ENCODE results near the gene OSBPL5.
A peak's percentile ranks its signal among the peaks of the same experiment; 100 is the strongest.

The OSBPL5 gene

GRCh38 chr11:3096909-3097530 lies 68.1 kb downstream of the OSBPL5 start:
- DNase-seq: no peak

GRCh38 chr11:3095712-3096361 lies 69.3 kb downstream of the OSBPL5 start:
- DNase-seq: peak; percentile 72

- no peak for DNase-seq
Observed at GRCh38 chr11:3094223-3094824, 70.8 kb downstream of the OSBPL5 start.

- no peak for DNase-seq
Observed at GRCh38 chr11:3093281-3094191, 71.6 kb downstream of the OSBPL5 start.

- no peak for DNase-seq
Observed at GRCh38 chr11:3092603-3093141, 72.4 kb downstream of the OSBPL5 start.

- peak; percentile 64 for DNase-seq
Observed at GRCh38 chr11:3091846-3092602, 73.1 kb downstream of the OSBPL5 start.

- no peak for DNase-seq
Observed at GRCh38 chr11:3091081-3091845, 73.8 kb downstream of the OSBPL5 start.

DNA sequence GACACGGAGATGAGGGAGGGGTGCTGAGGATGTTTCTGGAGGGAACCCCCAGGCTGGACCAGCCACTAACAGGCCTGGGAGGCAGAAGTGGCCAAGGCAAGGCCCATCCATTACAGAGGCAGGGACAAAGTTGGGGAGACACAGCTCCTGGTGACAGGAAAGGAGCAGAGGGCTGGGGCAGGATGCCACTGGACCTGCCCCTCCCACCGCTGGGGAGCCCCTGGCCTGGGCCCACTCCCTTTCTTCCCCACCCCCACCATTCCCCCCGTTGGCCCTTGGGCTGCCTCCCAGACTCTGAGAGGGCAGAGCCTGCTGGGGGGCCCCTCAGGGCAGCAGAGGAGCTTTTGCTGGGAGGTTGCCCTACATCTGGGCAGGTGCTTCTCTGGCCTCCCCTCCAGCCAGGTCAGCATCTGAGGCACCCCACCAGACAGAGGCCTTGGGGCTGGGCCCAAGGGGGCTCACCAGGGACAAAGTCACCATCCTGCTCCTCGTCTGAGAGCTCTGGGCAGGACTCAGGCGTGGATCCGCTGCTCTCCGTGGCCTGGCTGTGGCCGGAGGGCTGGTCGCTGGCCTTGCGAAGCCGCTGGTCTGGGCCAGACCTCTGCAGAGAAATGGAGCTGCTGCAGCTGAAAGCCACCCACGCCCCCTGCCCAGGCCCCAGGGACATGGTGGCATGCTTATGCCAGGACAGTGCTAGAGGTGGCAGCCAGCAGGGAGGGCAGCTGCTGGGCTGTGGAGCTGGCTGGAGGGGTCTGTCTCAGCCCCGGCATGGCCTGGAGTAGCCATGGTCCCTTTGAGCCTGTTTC lies 74.8 kb downstream of the OSBPL5 start:
- no peak for DNase-seq

GRCh38 chr11:3089236-3090061 lies 75.7 kb downstream of the OSBPL5 start:
- DNase-seq: no peak

GRCh38 chr11:3088806-3089205 lies 76.3 kb downstream of the OSBPL5 start:
- DNase-seq: no peak

- DNase-seq: no peak
Observed at GRCh38 chr11:3087821-3088800, 77.0 kb downstream of the OSBPL5 start.

GRCh38 chr11:3087373-3087772 lies 77.7 kb downstream of the OSBPL5 start:
- no peak for DNase-seq

DNA sequence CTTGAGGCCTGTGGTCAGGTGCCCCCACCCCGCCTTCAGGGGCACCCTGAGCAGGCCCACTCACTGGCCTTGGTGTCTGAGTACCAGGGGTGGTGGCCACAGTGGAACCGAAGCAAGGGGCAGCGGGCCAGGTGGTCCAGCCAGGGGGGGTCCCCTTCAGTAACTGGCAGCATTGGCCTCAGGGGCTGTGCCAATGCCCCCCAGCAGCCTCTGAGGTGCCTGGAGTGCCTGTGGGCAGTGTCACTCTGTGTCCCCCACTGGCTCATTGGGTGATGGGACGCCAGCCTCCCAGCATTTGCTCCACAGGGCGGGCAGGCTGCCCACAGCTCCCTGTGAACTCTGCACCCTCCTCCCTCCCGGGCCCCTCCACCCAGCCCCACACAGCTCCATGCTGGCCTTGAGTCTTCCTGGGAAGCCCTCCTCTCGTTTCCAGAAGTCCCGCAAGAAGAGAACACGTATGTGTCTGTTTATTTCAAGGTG lies 78.4 kb downstream of the OSBPL5 start:
- DNase-seq: no peak

- DNase-seq: no peak
Observed at GRCh38 chr11:3086114-3086513, 79.0 kb downstream of the OSBPL5 start.

GRCh38 chr11:3085052-3085451 lies 80.1 kb downstream of the OSBPL5 start:
- no peak for DNase-seq

GRCh38 chr11:3083321-3083720 lies 81.8 kb downstream of the OSBPL5 start:
- DNase-seq: no peak

DNA sequence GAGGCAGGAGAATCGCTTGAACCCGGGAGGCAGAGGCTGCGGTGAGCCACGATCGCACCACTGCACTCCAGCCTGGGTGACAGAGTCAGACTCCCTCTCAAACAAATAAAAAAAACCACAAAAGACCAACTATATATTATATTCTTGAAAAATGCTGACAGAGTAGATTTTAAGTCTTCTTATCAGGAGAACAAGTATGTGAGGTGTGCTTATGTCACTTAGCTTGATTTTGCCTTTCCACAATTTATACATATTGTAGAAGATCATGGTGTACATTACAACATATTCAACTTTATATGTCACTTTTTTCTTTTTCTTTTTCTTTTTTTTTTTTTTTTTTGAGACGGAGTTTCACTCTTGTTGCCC lies 83.7 kb downstream of the OSBPL5 start:
- no peak for DNase-seq

DNA sequence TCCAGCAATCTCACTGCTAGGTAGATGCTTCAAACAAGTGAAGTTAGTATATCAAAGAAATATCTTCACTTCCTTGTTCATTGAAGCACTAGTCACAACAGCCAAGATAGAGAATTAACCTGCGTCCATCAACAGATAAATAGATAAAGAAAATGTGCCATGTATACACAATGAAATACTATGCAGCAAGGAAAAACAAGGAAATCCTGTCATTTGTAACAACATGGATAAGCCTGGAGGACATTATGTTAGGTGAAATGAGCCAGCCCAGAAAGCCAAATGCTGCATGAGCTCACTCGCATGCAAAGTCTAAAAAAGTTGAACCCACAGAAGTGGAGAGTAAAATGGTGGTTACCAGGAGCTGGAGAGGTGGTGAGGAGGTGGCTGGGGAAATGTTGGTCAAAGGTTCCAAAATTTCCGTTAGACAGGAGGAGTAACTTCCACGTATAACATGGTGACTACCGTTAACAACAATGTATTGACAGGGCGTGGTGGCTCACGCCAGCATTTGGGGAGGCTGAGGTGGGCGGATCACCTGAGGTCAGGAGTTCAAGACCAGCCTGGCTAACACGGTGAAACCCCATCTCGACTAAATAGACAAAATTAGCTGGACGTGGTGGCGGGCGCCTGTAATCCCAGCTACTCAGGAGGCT lies 84.3 kb downstream of the OSBPL5 start:
- no peak for DNase-seq
